Breast epithelium (tissue), 4 donors: ENCODE data around the gene LAMC2. TPM values are rescaled to one million over a fixed set of nuclear protein-coding genes. Genes with fewer than 3 reads are reported as not detected.

Source experiments
- DNase-seq, 2 donors: peaks; one replicate each; pipeline ENCODE4 v3.0.0-alpha.2; 2019; ENCODE audit warnings: low spot score in 2 of 2
- H3K27ac ChIP-seq, 2 donors: fragments of 200-600 bp; sonication (generic) in 1 of 2; one replicate each; pipeline ENCODE4 v1.5.1; 2016 to 2019; ENCODE audit warnings: mild to moderate bottlenecking in 1 of 2
- H3K27me3 ChIP-seq, 2 donors: fragments of 200-600 bp; sonication (generic) in 1 of 2; one replicate each; pipeline versions ENCODE4 v1.5.1 to v1.6.0; 2017 to 2019; ENCODE audit warnings: control low read depth in 1 of 2, mild to moderate bottlenecking in 1 of 2
- H3K36me3 ChIP-seq: fragments of 200-600 bp; one replicate; pipeline ENCODE4 v1.5.1; 2019
- H3K4me1 ChIP-seq, 2 donors: fragments of 200-600 bp; sonication (generic); one replicate each; pipeline ENCODE4 v1.5.1; 2016 to 2019; ENCODE audit warnings: control low read depth in 1 of 2
- H3K4me3 ChIP-seq, 3 donors: fragments of 200-600 bp; sonication (generic); 1 replicate in 2 of 3; 2 replicates in 1 of 3; pipeline ENCODE4 v1.5.1; 2016 to 2019; ENCODE audit warnings: mild to moderate bottlenecking in 3 of 3, moderate library complexity in 2 of 3
- H3K9me3 ChIP-seq, 2 donors: fragments of 200-600 bp; sonication (generic) in 1 of 2; one replicate each; pipeline ENCODE4 v1.5.1; 2016 to 2019; ENCODE audit warnings: control low read depth in 1 of 2
- CTCF ChIP-seq, 3 donors: fragments of 450-650 bp; IDR thresholded peaks; one replicate each; pipeline ENCODE4 v1.5.1; 2016 to 2017; ENCODE audit warnings: antibody characterized with exemption in 3 of 3, mild to moderate bottlenecking in 3 of 3, moderate library complexity in 3 of 3
- POLR2A ChIP-seq: fragments of 450-650 bp; IDR thresholded peaks from one replicate; pipeline ENCODE4 v1.6.1; 2016; ENCODE audit warnings: antibody characterized with exemption, mild to moderate bottlenecking, moderate library complexity
- POLR2AphosphoS5 ChIP-seq, 3 donors: sonication (generic); formaldehyde crosslinking; IDR thresholded peaks; one replicate each; pipeline ENCODE4 v1.6.1; 2017; ENCODE audit warnings: antibody characterized with exemption in 3 of 3
- intact Hi-C: fragments of 100-400 bp; cut with DNase I; formaldehyde crosslinking; loops from one replicate; pipeline ENCODE4 v1.15.1; 2023; ENCODE audit warnings: low total_unique reads
- total RNA-seq, 3 donors: library from RNA; depleted of rRNA; stranded (reverse); fragments of >200 nt; gene quantifications; one replicate each; pipeline ENCODE4 v1.1.0, GENCODE V29; 2016

LAMC2 gene
- total RNA-seq, 3 donors from 2014 or later, result 3.0 to 20.3 (median 16.4) TPM

- intact Hi-C loops, result no loop called here
- Histone ChIP-seq H3K4me1 (no peaks in the 10 kb centered on the region), H3K36me3 (no peaks in the 10 kb centered on the region), H3K27ac (peak overlapping the region; percentile 66 to 71), H3K4me3 (no peak overlapping the region), H3K27me3 (no peaks in the 10 kb centered on the region), H3K9me3 (no peaks in the 10 kb centered on the region)
- no peak for DNase-seq
- TF ChIP-seq POLR2AphosphoS5 (IDR thresholded peaks at IDR 0.05), result no peak
- TF ChIP-seq CTCF (IDR thresholded peaks at IDR 0.05), result no peak
- no peak for TF ChIP-seq POLR2A
Measured at GRCh38 chr1:183241471-183241870, 55.4 kb downstream of the LAMC2 start.

GRCh38 chr1:183242556-183242955 is 56.5 kb downstream of the LAMC2 start:
- TF ChIP-seq POLR2A (no peak), POLR2AphosphoS5 (IDR thresholded peaks at IDR 0.05) (peak in 1 of 3 donors; percentile 33)
- H3K27ac ChIP-seq, result peak overlapping the region; percentile 71 to 81
- DNase-seq, result no peak
- no peaks in the 10 kb centered on the region for H3K27me3 ChIP-seq
- H3K9me3 ChIP-seq, result no peaks in the 10 kb centered on the region
- no peaks in the 10 kb centered on the region for H3K36me3 ChIP-seq
- no peaks in the 10 kb centered on the region for H3K4me1 ChIP-seq
- intact Hi-C loops, result no loop called here
- H3K4me3 ChIP-seq, result no peak overlapping the region

- no peaks in the 10 kb centered on the region for H3K9me3 ChIP-seq
- DNase-seq, result peak in 1 of 2 donors; percentile 23
Measured at GRCh38 chr1:183243161-183244050, 57.3 kb downstream of the LAMC2 start.

DNA sequence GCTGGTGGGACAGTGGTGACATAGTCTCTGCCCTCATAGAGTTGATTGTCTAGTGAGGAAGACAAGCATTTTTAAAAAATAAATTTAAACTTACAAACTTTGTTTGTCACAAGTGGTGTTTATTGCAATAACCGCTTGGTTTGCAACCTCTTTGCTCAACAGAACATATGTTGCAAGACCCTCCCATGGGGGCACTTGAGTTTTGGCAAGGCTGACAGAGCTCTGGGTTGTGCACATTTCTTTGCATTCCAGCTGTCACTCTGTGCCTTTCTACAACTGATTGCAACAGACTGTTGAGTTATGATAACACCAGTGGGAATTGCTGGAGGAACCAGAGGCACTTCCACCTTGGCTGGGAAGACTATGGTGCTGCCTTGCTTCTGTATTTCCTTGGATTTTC is 58.4 kb downstream of the LAMC2 start:
- no peak for TF ChIP-seq POLR2A
- TF ChIP-seq POLR2AphosphoS5 (IDR thresholded peaks at IDR 0.05), result peak; percentile 75 to 99 (median 97)
- TF ChIP-seq CTCF (IDR thresholded peaks at IDR 0.05), result no peak
- Histone ChIP-seq H3K4me3 (no peak overlapping the region), H3K4me1 (no peaks in the 10 kb centered on the region), H3K27me3 (no peaks in the 10 kb centered on the region), H3K9me3 (no peaks in the 10 kb centered on the region), H3K27ac (peak overlapping the region; percentile 38 to 81), H3K36me3 (no peaks in the 10 kb centered on the region)
- peak in 1 of 2 donors; percentile 45 for DNase-seq
- intact Hi-C loops, result no loop called here

More at GRCh38 chr1:183243161-183244050, 57.3 kb downstream of the LAMC2 start:
- no peaks in the 10 kb centered on the region for H3K27me3 ChIP-seq
- intact Hi-C loops, result no loop called here
- H3K36me3 ChIP-seq, result no peaks in the 10 kb centered on the region
- peak overlapping the region; percentile 71 to 81 for H3K27ac ChIP-seq
- H3K4me1 ChIP-seq, result no peaks in the 10 kb centered on the region
- H3K4me3 ChIP-seq, result no peak overlapping the region
- TF ChIP-seq CTCF (IDR thresholded peaks at IDR 0.05), result no peak
- peak; percentile 30 to 96 (median 92) for TF ChIP-seq POLR2AphosphoS5 (IDR thresholded peaks at IDR 0.05)
- TF ChIP-seq POLR2A, result no peak

DNA sequence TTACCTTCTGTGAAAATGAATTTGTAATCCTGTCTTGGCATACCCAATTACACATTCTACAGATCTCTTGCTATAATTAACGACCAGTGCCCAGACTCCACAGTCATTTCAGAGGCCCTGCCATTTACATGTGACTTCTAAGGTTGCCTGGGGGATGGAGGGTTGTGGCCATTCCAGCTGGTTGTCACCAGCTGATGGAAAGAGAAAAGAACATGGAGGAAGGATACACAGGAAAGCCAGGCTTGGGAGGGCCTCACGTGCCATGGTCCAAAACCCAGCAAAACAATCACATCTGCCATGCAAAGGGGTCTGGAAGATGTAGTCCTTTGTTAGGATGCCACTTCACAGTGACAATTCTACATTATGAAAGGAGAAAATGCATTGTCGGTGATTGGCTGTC is 59.3 kb downstream of the LAMC2 start:
- Histone ChIP-seq H3K27ac (peak overlapping the region in 1 of 2 donors; percentile 16), H3K4me3 (no peak overlapping the region), H3K36me3 (no peaks in the 10 kb centered on the region)

More for the DNA sequence above, 59.3 kb downstream of the LAMC2 start:
- no peak for TF ChIP-seq CTCF (IDR thresholded peaks at IDR 0.05)
- TF ChIP-seq POLR2A, result no peak
- no peak for TF ChIP-seq POLR2AphosphoS5 (IDR thresholded peaks at IDR 0.05)
- Histone ChIP-seq H3K4me1 (no peaks in the 10 kb centered on the region), H3K9me3 (no peaks in the 10 kb centered on the region), H3K27me3 (no peaks in the 10 kb centered on the region)
- intact Hi-C loops, result no loop called here
- DNase-seq, result no peak
